Measurements from ENCODE around the gene PNPLA1. TPM values are rescaled to one million over a fixed set of nuclear protein-coding genes. Genes with fewer than 3 reads are reported as not detected.

PNPLA1 gene
- total RNA-seq, 1 donor = under 0.01 TPM

DNA sequence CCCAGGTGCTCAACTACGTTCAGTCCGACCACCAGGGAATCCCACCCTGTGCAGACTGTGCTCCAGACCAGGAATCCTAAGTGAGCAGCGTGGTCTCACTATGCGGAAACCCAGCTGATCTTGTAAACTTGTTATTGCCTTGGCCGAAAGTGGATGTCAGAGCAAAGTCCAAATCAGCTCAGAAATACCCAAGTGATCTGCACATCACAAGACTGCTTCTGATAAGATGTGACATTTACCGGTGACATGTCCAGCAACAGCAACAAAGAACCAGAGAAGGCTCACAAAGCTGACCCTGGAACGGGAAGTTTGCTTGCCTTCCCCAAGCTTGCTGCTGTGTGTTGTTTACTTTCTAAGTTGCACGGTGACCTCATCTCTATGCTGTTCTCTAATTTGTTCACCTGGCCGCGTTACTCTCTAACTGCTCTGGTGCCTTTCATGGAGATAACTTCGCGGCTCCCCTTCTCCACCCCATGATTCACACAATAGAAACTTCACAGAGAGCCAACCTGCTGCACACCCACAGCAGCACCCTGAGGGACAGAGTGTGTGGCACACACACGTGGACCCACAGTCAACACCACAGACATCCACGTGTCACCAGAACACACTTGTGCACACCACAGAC is 65.1 kb downstream of the PNPLA1 start:
- TF ChIP-seq, protein P1, sequence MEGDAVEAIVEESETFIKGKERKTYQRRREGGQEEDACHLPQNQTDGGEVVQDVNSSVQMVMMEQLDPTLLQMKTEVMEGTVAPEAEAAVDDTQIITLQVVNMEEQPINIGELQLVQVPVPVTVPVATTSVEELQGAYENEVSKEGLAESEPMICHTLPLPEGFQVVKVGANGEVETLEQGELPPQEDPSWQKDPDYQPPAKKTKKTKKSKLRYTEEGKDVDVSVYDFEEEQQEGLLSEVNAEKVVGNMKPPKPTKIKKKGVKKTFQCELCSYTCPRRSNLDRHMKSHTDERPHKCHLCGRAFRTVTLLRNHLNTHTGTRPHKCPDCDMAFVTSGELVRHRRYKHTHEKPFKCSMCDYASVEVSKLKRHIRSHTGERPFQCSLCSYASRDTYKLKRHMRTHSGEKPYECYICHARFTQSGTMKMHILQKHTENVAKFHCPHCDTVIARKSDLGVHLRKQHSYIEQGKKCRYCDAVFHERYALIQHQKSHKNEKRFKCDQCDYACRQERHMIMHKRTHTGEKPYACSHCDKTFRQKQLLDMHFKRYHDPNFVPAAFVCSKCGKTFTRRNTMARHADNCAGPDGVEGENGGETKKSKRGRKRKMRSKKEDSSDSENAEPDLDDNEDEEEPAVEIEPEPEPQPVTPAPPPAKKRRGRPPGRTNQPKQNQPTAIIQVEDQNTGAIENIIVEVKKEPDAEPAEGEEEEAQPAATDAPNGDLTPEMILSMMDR (IDR thresholded peaks at IDR 0.05; ENCODE audit: extremely low read depth, low read depth, low read length) = no peak
- no peak for DNase-seq (ENCODE audit: insufficient read length, low spot score, missing footprints)
- no peaks in the 10 kb centered on the region for H4K20me1 ChIP-seq (ENCODE audit: insufficient read depth, low read length)
- H3K9me3 ChIP-seq (ENCODE audit: low read depth, low read length) = no peaks in the 10 kb centered on the region
- H3K36me3 ChIP-seq (ENCODE audit: insufficient read depth, low read length) = no peaks in the 10 kb centered on the region
- no peak overlapping the region for H3K4me3 ChIP-seq (ENCODE audit: insufficient read depth, low read length)
- H3K79me2 ChIP-seq (ENCODE audit: insufficient read depth, low read length) = no peaks in the 10 kb centered on the region
- no peak overlapping the region for H3K27ac ChIP-seq (ENCODE audit: low read depth, low read length)
- H3K27me3 ChIP-seq (ENCODE audit: insufficient read depth, low read length) = peaks cover 71% of the 10 kb centered on the region
- H2AFZ ChIP-seq (ENCODE audit: low read length) = no peak overlapping the region
- H3K4me2 ChIP-seq (ENCODE audit: insufficient read depth, low read length) = no peak overlapping the region
- H3K4me1 ChIP-seq (ENCODE audit: insufficient read depth, low read length) = no peaks in the 10 kb centered on the region

DNA sequence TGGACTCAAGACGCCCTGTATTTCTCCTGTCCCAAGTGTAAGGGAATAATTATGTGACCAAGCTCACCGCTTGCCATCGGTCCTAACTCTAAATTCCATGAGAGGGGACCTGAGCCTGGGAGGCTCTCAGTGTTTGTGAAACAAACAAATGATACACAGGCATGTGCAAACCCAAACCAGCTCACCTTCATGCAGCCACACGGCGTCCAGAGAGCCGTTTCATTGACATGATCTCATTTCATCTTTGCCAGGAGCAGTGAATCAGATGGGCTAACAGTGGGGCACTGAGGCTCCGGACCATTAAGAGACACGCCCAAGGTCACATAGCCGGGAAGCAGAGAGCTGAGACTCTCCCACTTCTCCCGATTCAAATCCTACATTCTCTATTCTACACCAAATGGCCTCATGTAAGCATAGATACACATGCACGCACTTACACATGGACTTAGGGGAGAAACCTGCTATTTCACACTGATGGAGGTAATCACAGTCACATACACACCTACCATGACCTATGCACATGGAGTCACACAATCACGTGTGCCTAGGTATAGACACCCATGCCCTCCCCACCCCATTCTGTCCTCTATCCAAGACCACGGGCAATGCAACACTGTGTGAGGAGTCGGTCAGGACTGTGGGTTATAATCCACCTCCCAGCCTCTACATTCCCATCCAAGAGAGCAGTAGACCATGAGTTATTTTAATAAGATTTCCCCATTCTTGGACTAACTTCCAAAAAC is 65.8 kb downstream of the PNPLA1 start:
- Histone ChIP-seq H3K36me3 (ENCODE audit: insufficient read depth, low read length) (no peaks in the 10 kb centered on the region), H3K27me3 (ENCODE audit: insufficient read depth, low read length) (peaks cover 78% of the 10 kb centered on the region), H3K9me3 (ENCODE audit: low read depth, low read length) (no peaks in the 10 kb centered on the region), H3K4me3 (ENCODE audit: insufficient read depth, low read length) (no peak overlapping the region), H4K20me1 (ENCODE audit: insufficient read depth, low read length) (no peaks in the 10 kb centered on the region), H3K27ac (ENCODE audit: low read depth, low read length) (no peak overlapping the region), H2AFZ (ENCODE audit: low read length) (no peak overlapping the region), H3K79me2 (ENCODE audit: insufficient read depth, low read length) (no peaks in the 10 kb centered on the region), H3K4me1 (ENCODE audit: insufficient read depth, low read length) (peaks cover 3% of the 10 kb centered on the region), H3K4me2 (ENCODE audit: insufficient read depth, low read length) (no peak overlapping the region)
- TF ChIP-seq, protein P1 (IDR thresholded peaks at IDR 0.05; ENCODE audit: extremely low read depth, low read depth, low read length) = no peak
- no peak for DNase-seq (ENCODE audit: insufficient read length, low spot score, missing footprints)

DNA sequence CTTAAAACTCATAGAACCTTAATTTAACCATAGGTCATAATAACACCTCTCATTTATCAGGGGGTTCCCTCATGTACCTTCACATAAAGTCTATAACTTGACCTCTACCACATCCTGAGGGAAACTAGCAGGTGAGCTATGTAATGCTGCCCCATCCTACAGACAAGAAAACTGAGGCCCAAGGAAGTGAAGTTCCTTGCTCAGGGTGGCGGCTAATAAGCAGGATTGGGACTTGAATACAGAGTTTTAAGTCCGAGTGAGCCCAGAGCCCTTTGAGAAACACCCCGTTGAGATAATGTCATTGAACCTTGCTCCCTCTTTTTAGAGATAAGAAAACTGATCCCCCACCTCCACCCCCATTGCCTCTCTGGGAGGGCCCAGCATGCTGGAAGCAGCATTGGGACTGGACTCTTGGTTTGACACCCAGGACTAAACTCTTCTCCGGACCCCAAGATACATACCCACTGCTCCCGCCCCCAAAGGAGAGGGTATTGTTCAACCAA is 66.4 kb downstream of the PNPLA1 start:
- Histone ChIP-seq H3K36me3 (ENCODE audit: insufficient read depth, low read length) (no peaks in the 10 kb centered on the region), H3K79me2 (ENCODE audit: insufficient read depth, low read length) (no peaks in the 10 kb centered on the region), H3K4me1 (ENCODE audit: insufficient read depth, low read length) (peaks cover 5% of the 10 kb centered on the region), H3K4me2 (ENCODE audit: insufficient read depth, low read length) (no peak overlapping the region), H4K20me1 (ENCODE audit: insufficient read depth, low read length) (no peaks in the 10 kb centered on the region), H3K27me3 (ENCODE audit: insufficient read depth, low read length) (peaks cover 80% of the 10 kb centered on the region), H3K27ac (ENCODE audit: low read depth, low read length) (no peak overlapping the region), H3K4me3 (ENCODE audit: insufficient read depth, low read length) (no peak overlapping the region), H3K9me3 (ENCODE audit: low read depth, low read length) (no peaks in the 10 kb centered on the region), H2AFZ (ENCODE audit: low read length) (no peak overlapping the region)
- DNase-seq (ENCODE audit: insufficient read length, low spot score, missing footprints) = no peak
- TF ChIP-seq, protein P1 (IDR thresholded peaks at IDR 0.05; ENCODE audit: extremely low read depth, low read depth, low read length) = no peak

DNA sequence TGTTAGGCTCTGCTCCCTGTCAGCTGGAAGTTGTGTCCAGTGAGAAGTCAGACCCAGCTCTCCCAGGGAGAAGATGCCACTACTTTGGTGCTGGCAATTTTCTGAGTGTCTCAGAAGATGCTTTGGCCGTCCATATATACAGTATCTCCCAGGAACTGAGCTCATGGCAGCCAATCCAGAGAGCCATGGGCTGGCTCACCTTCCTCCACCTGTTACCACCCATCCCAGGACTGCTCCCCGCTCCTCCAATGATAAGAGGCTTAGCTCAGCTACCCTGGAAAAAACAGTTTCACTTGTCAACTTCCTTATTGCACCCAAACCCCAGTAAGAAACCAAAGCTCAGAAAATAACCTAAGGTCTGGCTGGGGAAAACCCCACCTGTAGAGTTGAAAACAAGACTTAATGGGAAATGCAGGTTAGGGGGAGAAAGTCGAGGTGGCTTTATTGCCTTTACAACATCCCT is 67.0 kb downstream of the PNPLA1 start, which contains the start of gene BNIP5:
Gene BNIP5 (minus strand): TSS at position 110 of the 463 bp plus-strand sequence. CDS start 6,198 bp downstream, outside the sequence.
- H3K4me1 ChIP-seq (ENCODE audit: insufficient read depth, low read length) = peaks cover 5% of the 10 kb centered on the region
- H2AFZ ChIP-seq (ENCODE audit: low read length) = no peak within 1 kb of the TSS
- no peak within 1 kb of the TSS for H3K4me2 ChIP-seq (ENCODE audit: insufficient read depth, low read length)
- no peaks in the 10 kb centered on the region for H3K36me3 ChIP-seq (ENCODE audit: insufficient read depth, low read length)
- no peak within 1 kb of the TSS for H3K27ac ChIP-seq (ENCODE audit: low read depth, low read length)
- H3K9me3 ChIP-seq (ENCODE audit: low read depth, low read length) = no peaks in the 10 kb centered on the region
- H3K27me3 ChIP-seq (ENCODE audit: insufficient read depth, low read length) = peaks cover 79% of the 10 kb centered on the region
- no peak for DNase-seq (ENCODE audit: insufficient read length, low spot score, missing footprints)
- H3K4me3 ChIP-seq (ENCODE audit: insufficient read depth, low read length) = no peak within 1 kb of the TSS
- no peaks in the 10 kb centered on the region for H4K20me1 ChIP-seq (ENCODE audit: insufficient read depth, low read length)
- TF ChIP-seq, protein P1 (IDR thresholded peaks at IDR 0.05; ENCODE audit: extremely low read depth, low read depth, low read length) = no peak
- no peaks in the 10 kb centered on the region for H3K79me2 ChIP-seq (ENCODE audit: insufficient read depth, low read length)
